ENCODE data around the gene DDIAS. TPM values are rescaled to one million over a fixed set of nuclear protein-coding genes. Genes with fewer than 3 reads are reported as not detected.

DDIAS gene
- total and polyA plus RNA-seq, 2 donors (not counting 1 experiment from before 2014, with no cell fraction given) = 2.3 to 3.0 TPM

DNA sequence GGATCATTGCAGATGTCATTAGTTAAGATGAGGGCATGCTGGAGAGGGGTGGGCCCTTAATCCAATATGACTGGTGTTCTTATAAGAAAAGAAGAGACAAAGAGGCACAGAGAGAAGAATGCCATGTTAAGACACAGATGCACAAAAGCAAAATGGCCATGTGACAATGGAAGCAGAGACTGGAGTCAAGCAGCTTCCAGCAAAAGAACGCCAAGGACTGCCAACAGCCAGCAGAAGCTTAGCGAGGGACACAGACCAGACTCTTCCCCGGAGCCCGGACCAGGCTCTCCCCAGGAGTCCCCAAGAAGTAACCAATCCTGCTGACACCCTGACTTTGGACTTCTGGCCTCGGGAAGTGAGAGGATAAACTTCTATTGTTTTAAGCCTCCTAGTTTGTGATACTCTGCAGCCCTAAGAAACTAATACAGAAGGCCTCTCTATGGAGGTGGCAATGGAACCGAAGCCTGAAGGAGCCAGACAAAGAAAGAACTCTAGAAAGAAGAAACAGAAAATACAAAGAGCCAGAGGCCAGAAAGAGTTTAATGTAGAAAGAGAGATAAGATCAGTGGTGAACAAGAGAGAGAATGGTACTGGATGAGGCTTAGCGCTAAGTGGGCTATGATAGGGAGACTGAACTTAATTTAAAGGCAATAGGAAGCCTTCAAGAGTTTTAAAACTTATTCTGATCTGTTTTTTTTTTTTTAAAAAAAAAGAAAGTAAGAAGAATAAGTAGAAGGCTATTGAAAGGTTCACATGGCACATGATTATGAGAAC, 29.0 kb upstream of the DDIAS start:
- Histone ChIP-seq H3K4me3 (replicated peaks in 1 of 4; ENCODE audit: control extremely low read depth in 1 of 4, insufficient read depth in 1 of 4, low read depth in 3 of 4, low read length in 4 of 4) (no peak overlapping the region), H3K9ac (ENCODE audit: insufficient read depth, low read length) (no peak overlapping the region), H3K4me1 (ENCODE audit: control insufficient read depth, extremely low read depth, insufficient read depth, low read length) (no peaks in the 10 kb centered on the region), H3K36me3 (ENCODE audit: control insufficient read depth, insufficient read depth, low read length) (no peaks in the 10 kb centered on the region), H3K79me2 (ENCODE audit: control insufficient read depth, insufficient read depth, low read length) (no peaks in the 10 kb centered on the region), H4K20me1 (ENCODE audit: control insufficient read depth, extremely low read depth, insufficient read depth, low read length) (no peaks in the 10 kb centered on the region), H3K4me2 (ENCODE audit: extremely low read depth, insufficient read depth, low read length) (no peak overlapping the region), H3K9me3 (ENCODE audit: control insufficient read depth, insufficient read depth, low read depth, low read length) (no peaks in the 10 kb centered on the region), H2AFZ (ENCODE audit: low read length) (no peak overlapping the region), H3K27ac (ENCODE audit: insufficient read depth, low read length) (no peak overlapping the region), H3K27me3 (ENCODE audit: control insufficient read depth, insufficient read depth, low read length) (no peaks in the 10 kb centered on the region)
- TF ChIP-seq, protein P1, sequence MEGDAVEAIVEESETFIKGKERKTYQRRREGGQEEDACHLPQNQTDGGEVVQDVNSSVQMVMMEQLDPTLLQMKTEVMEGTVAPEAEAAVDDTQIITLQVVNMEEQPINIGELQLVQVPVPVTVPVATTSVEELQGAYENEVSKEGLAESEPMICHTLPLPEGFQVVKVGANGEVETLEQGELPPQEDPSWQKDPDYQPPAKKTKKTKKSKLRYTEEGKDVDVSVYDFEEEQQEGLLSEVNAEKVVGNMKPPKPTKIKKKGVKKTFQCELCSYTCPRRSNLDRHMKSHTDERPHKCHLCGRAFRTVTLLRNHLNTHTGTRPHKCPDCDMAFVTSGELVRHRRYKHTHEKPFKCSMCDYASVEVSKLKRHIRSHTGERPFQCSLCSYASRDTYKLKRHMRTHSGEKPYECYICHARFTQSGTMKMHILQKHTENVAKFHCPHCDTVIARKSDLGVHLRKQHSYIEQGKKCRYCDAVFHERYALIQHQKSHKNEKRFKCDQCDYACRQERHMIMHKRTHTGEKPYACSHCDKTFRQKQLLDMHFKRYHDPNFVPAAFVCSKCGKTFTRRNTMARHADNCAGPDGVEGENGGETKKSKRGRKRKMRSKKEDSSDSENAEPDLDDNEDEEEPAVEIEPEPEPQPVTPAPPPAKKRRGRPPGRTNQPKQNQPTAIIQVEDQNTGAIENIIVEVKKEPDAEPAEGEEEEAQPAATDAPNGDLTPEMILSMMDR (conservative IDR thresholded peaks at IDR 0.05 in 1 of 2, IDR thresholded peaks at IDR 0.05 in 1 of 2; ENCODE audit: low read depth in 1 of 2, low read length in 2 of 2) = no peak
- TF ChIP-seq EZH2 (IDR thresholded peaks at IDR 0.05; ENCODE audit: low read length, missing control alignments) = no peak
- no peak for DNase-seq (ENCODE audit: low read depth in 2 of 2)

DNA sequence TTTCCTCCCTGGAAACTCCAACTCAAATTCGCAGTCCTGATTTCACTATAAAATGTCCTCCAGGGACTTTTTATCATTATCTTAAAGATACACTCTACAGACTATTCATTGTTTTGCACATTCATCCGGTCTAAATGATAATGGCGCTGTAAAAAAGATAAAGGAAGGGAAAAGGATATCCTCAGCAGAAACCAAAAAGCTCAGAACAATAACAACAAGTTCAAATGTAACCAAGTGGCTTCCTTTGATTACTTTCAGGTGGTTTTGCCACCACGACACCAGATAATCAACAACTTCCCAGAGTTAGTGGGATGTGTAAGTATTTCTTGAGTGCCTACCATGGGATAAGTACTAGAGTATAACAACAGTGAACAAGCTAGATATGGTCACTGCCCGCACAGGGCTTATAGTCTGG, 27.6 kb upstream of the DDIAS start:
- TF ChIP-seq, protein P1 (conservative IDR thresholded peaks at IDR 0.05 in 1 of 2, IDR thresholded peaks at IDR 0.05 in 1 of 2; ENCODE audit: low read depth in 1 of 2, low read length in 2 of 2) = no peak
- no peak for TF ChIP-seq EZH2 (IDR thresholded peaks at IDR 0.05; ENCODE audit: low read length, missing control alignments)
- H3K9ac ChIP-seq (ENCODE audit: insufficient read depth, low read length) = no peak overlapping the region
- no peak for DNase-seq (ENCODE audit: low read depth in 2 of 2)
- H3K4me3 ChIP-seq (replicated peaks in 1 of 4; ENCODE audit: control extremely low read depth in 1 of 4, insufficient read depth in 1 of 4, low read depth in 3 of 4, low read length in 4 of 4) = no peak overlapping the region
- no peaks in the 10 kb centered on the region for H3K4me1 ChIP-seq (ENCODE audit: control insufficient read depth, extremely low read depth, insufficient read depth, low read length)
- no peaks in the 10 kb centered on the region for H3K36me3 ChIP-seq (ENCODE audit: control insufficient read depth, insufficient read depth, low read length)
- no peaks in the 10 kb centered on the region for H4K20me1 ChIP-seq (ENCODE audit: control insufficient read depth, extremely low read depth, insufficient read depth, low read length)
- H3K27ac ChIP-seq (ENCODE audit: insufficient read depth, low read length) = no peak overlapping the region
- no peak overlapping the region for H3K4me2 ChIP-seq (ENCODE audit: extremely low read depth, insufficient read depth, low read length)
- H3K27me3 ChIP-seq (ENCODE audit: control insufficient read depth, insufficient read depth, low read length) = no peaks in the 10 kb centered on the region
- H2AFZ ChIP-seq (ENCODE audit: low read length) = no peak overlapping the region
- H3K9me3 ChIP-seq (ENCODE audit: control insufficient read depth, insufficient read depth, low read depth, low read length) = no peaks in the 10 kb centered on the region
- H3K79me2 ChIP-seq (ENCODE audit: control insufficient read depth, insufficient read depth, low read length) = no peaks in the 10 kb centered on the region

DNA sequence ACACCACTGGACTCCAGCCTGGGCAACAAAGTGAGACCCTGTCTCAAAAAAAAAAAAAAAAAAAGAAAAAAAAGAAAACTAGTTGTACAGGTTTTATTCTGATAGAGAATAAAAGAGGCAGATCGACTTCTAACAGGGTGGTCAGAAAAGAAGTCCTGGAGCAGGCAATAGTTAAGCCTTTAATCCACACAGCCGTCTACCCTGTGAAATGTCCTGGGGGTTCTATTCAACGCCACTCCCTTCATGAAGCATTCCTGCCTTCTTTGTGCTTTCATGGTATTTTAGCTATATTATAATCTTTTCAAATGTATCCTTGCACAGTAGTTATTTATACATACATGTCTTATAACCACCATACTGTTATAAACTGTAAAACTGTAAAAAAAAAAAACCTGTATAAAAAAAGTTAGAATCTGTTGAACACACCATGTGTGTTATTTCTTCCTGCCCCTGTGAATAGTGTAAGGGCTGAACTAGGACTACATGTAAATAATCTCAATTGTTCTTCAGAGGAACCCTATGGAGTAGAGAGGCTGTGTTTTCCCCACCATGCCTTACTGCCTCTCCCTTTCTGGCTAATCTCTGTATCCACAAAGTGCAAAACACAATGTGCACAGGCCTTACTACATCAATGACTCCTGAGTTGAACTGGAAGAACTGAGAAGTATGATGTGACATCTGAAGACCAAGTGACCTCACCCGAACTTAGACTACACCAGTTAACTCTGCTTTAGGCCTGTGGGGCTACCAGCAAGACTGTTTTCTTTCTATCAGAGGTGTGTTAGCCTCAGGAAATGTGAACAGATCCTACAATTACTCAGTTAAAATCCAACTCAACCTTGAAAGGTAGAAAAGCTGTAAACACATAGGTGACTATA, 26.7 kb upstream of the DDIAS start:
- Histone ChIP-seq H3K4me1 (ENCODE audit: control insufficient read depth, extremely low read depth, insufficient read depth, low read length) (no peaks in the 10 kb centered on the region), H3K36me3 (ENCODE audit: control insufficient read depth, insufficient read depth, low read length) (no peaks in the 10 kb centered on the region), H3K27me3 (ENCODE audit: control insufficient read depth, insufficient read depth, low read length) (no peaks in the 10 kb centered on the region), H3K4me2 (ENCODE audit: extremely low read depth, insufficient read depth, low read length) (no peak overlapping the region), H3K27ac (ENCODE audit: insufficient read depth, low read length) (no peak overlapping the region), H3K4me3 (replicated peaks in 1 of 4; ENCODE audit: control extremely low read depth in 1 of 4, insufficient read depth in 1 of 4, low read depth in 3 of 4, low read length in 4 of 4) (no peak overlapping the region), H3K79me2 (ENCODE audit: control insufficient read depth, insufficient read depth, low read length) (no peaks in the 10 kb centered on the region), H3K9me3 (ENCODE audit: control insufficient read depth, insufficient read depth, low read depth, low read length) (no peaks in the 10 kb centered on the region), H3K9ac (ENCODE audit: insufficient read depth, low read length) (no peak overlapping the region), H2AFZ (ENCODE audit: low read length) (no peak overlapping the region), H4K20me1 (ENCODE audit: control insufficient read depth, extremely low read depth, insufficient read depth, low read length) (no peaks in the 10 kb centered on the region)
- no peak for DNase-seq (ENCODE audit: low read depth in 2 of 2)
- TF ChIP-seq EZH2 (IDR thresholded peaks at IDR 0.05; ENCODE audit: low read length, missing control alignments) = no peak
- TF ChIP-seq, protein P1 (conservative IDR thresholded peaks at IDR 0.05 in 1 of 2, IDR thresholded peaks at IDR 0.05 in 1 of 2; ENCODE audit: low read depth in 1 of 2, low read length in 2 of 2) = no peak
